Lower leg skin (tissue), 3 donors: Measurements from ENCODE around the gene NDRG2.

ENCODE experiments used
- CTCF ChIP-seq, 3 donors: fragments of 450-650 bp; IDR thresholded peaks; one replicate each; pipeline ENCODE4 v1.5.1; 2016; ENCODE audit warnings: antibody characterized with exemption in 3 of 3, mild to moderate bottlenecking in 3 of 3, moderate library complexity in 2 of 3
- POLR2A ChIP-seq, 2 donors: fragments of 450-650 bp; IDR thresholded peaks; one replicate each; pipeline ENCODE4 v1.6.1; 2016 to 2017; ENCODE audit warnings: antibody characterized with exemption in 2 of 2, mild to moderate bottlenecking in 1 of 2, moderate library complexity in 1 of 2

- TF ChIP-seq CTCF (IDR thresholded peaks at IDR 0.05): no peak
- no peak for TF ChIP-seq POLR2A (IDR thresholded peaks at IDR 0.05)
Observed at GRCh38 chr14:21048638-21049037, 23.8 kb upstream of the NDRG2 start.
